Measurements from ENCODE around the gene MSH5. TPM values are rescaled to one million over a fixed set of nuclear protein-coding genes. Genes with fewer than 3 reads are reported as not detected.
"Not testable (repeated sequence)": the region's sequence is repeated elsewhere in the genome, so short reads cannot be mapped to it uniquely, and the experiment has no call there.

The MSH5 gene
- total RNA-seq, 1 experiment from 2014 or later = 38.1 TPM

DNA sequence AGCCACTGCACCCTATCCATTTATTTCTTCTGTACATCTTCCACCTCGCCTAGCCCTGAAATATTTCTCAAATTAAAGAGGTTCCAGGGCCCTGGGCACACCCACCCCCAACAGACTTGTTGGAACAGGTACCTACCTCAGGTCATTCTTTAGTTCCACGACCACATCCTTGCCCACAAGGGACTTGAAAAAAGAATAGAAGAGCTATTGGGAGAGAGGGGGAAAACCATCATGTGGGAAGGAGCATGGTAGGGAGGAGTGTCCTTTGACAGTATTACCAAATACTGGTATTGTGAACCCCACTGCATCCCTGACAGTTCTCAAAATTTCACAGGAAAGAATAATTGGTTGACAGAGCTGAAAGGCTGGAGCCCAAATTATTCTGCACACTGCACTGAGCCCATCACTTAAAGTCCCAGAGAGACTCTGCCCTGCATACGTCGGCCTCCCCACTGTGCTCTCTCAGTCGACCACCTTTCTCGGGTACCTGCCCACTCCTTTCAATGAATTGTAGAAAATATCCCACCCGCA, 66.2 kb downstream of the MSH5 start:
- no peak for TF ChIP-seq POLR2AphosphoS5 (IDR thresholded peaks at IDR 0.05; ENCODE audit: low read depth, low read length)
- TF ChIP-seq TCF7L2 (IDR thresholded peaks at IDR 0.05; ENCODE audit: low read depth, low read length) = no peak
- no peak for TF ChIP-seq SIN3A (IDR thresholded peaks at IDR 0.05; ENCODE audit: borderline replicate concordance, insufficient read depth, low read depth, low read length)
- TF ChIP-seq, protein P1, sequence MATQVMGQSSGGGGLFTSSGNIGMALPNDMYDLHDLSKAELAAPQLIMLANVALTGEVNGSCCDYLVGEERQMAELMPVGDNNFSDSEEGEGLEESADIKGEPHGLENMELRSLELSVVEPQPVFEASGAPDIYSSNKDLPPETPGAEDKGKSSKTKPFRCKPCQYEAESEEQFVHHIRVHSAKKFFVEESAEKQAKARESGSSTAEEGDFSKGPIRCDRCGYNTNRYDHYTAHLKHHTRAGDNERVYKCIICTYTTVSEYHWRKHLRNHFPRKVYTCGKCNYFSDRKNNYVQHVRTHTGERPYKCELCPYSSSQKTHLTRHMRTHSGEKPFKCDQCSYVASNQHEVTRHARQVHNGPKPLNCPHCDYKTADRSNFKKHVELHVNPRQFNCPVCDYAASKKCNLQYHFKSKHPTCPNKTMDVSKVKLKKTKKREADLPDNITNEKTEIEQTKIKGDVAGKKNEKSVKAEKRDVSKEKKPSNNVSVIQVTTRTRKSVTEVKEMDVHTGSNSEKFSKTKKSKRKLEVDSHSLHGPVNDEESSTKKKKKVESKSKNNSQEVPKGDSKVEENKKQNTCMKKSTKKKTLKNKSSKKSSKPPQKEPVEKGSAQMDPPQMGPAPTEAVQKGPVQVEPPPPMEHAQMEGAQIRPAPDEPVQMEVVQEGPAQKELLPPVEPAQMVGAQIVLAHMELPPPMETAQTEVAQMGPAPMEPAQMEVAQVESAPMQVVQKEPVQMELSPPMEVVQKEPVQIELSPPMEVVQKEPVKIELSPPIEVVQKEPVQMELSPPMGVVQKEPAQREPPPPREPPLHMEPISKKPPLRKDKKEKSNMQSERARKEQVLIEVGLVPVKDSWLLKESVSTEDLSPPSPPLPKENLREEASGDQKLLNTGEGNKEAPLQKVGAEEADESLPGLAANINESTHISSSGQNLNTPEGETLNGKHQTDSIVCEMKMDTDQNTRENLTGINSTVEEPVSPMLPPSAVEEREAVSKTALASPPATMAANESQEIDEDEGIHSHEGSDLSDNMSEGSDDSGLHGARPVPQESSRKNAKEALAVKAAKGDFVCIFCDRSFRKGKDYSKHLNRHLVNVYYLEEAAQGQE (IDR thresholded peaks at IDR 0.05; ENCODE audit: insufficient read depth in 1 of 2, low read depth in 2 of 2, low read length in 1 of 2) = no peak
- TF ChIP-seq, protein P2, sequence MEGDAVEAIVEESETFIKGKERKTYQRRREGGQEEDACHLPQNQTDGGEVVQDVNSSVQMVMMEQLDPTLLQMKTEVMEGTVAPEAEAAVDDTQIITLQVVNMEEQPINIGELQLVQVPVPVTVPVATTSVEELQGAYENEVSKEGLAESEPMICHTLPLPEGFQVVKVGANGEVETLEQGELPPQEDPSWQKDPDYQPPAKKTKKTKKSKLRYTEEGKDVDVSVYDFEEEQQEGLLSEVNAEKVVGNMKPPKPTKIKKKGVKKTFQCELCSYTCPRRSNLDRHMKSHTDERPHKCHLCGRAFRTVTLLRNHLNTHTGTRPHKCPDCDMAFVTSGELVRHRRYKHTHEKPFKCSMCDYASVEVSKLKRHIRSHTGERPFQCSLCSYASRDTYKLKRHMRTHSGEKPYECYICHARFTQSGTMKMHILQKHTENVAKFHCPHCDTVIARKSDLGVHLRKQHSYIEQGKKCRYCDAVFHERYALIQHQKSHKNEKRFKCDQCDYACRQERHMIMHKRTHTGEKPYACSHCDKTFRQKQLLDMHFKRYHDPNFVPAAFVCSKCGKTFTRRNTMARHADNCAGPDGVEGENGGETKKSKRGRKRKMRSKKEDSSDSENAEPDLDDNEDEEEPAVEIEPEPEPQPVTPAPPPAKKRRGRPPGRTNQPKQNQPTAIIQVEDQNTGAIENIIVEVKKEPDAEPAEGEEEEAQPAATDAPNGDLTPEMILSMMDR (IDR thresholded peaks at IDR 0.05) = no peak
- ATAC-seq (peak; percentile 7; the same call in 1 of the 2 replicates), DNase-seq (ENCODE audit: low read depth, low spot score) (no peak)
- Histone ChIP-seq H3K9me3 (ENCODE audit: control insufficient read depth, insufficient read depth, low read depth, low read length) (no peaks in the 10 kb centered on the region), H3K27me3 (ENCODE audit: control insufficient read depth, insufficient read depth, low read length) (no peaks in the 10 kb centered on the region), H3K4me1 (ENCODE audit: control insufficient read depth, insufficient read depth, low read length) (peaks cover 8% of the 10 kb centered on the region), H3K27ac (ENCODE audit: low read length) (peak overlapping the region; percentile 97), H3K36me3 (ENCODE audit: control insufficient read depth, insufficient read depth, low read length) (peaks cover 5% of the 10 kb centered on the region; the same call in 1 of the 2 replicates), H3K4me3 (ENCODE audit: low read depth in 2 of 2, low read length in 2 of 2) (peak overlapping the region; percentile 85 to 99)
- POLR2A ChIA-PET = interaction anchor here (0.5 to 1.7 kb wide), 3 partner anchors 9 to 1942 kb away, joined by 3 to 13 read pairs (median 5); partner anchors contain the start of genes HSPA1A, HSPA1B and HSPA1L
- intact Hi-C loops (cut with micrococcal nuclease; ENCODE audit: unreplicated experiment) (no loop called here), in situ Hi-C loops (cut with HindIII; ENCODE audit: low pct_unique_long_range_greater_than_20kb, low sequenced_read_pairs) (no loop called here)
- no TSS peak for BruUV-seq (replicated peaks)
- CTCF ChIA-PET = interaction anchor here (0.8 to 1.9 kb wide), 2 partner anchors 9 to 33 kb away, joined by 3 to 6 read pairs; no protein-coding TSS in a partner anchor

DNA sequence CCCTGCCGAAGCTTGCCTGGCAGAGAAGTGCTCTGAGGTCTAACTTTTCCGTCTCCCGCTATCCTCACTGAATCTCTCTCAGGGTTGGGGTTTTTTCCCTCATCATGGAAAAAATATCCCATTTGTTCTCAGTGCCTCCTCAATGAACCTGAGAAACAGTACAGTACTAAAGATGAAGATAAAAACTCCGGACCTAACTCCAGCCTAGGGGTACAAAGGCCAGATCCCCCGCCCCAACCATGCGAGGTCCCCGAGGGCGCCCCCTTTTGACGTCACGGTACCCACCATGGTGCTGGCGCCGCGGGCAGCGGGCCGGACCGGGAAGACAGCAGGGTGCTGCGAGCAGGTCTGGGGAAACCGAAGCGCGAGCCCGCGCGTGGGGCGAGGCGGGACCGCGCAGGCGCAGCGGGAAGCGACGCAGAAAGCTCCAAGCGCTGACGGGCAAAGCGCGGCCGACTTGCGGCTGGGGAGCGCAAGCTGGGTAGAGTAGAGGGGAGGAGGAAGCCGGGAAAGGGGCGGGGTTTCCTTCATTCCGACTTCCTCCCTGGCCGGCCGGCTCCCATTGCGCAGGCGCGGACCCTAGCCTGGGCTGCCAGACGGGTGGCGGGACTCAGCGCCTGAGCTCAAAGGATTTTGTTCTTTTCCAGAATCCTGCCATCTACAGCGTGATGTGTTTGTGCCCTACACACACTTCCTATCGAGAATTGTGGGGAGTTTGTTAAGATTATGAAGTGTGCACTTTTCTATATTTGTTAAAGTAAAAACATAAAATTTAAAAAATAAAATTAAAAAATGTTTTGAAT, 66.9 kb downstream of the MSH5 start, which contains the start of gene LSM2:
Gene LSM2 (minus strand): TSS at position 497 of the 803 bp plus-strand sequence. CDS start 209 bp downstream, at position 288.
- Histone ChIP-seq H3K27ac (ENCODE audit: low read length) (peak within 1 kb of the TSS; percentile 97), H3K36me3 (ENCODE audit: control insufficient read depth, insufficient read depth, low read length) (peaks cover 5% of the 10 kb centered on the region; the same call in 1 of the 2 replicates), H3K27me3 (ENCODE audit: control insufficient read depth, insufficient read depth, low read length) (no peaks in the 10 kb centered on the region), H3K9me3 (ENCODE audit: control insufficient read depth, insufficient read depth, low read depth, low read length) (no peaks in the 10 kb centered on the region), H3K4me3 (ENCODE audit: low read depth in 2 of 2, low read length in 2 of 2) (peak within 1 kb of the TSS; percentile 85 to 99), H3K4me1 (ENCODE audit: control insufficient read depth, insufficient read depth, low read length) (peaks cover 8% of the 10 kb centered on the region)
- no peak for TF ChIP-seq SIN3A (IDR thresholded peaks at IDR 0.05; ENCODE audit: borderline replicate concordance, insufficient read depth, low read depth, low read length)
- peak; percentile 90 for TF ChIP-seq POLR2AphosphoS5 (IDR thresholded peaks at IDR 0.05; ENCODE audit: low read depth, low read length)
- ATAC-seq (peak; percentile 99), DNase-seq (ENCODE audit: low read depth, low spot score) (no peak)
- ChIA-PET POLR2A (interaction anchor here (0.7 to 1.7 kb wide), 3 partner anchors 9 to 116 kb away, joined by 5 to 13 read pairs (median 11); partner anchors contain the start of genes HSPA1A, HSPA1B and HSPA1L), CTCF (interaction anchor here (0.7 to 1.9 kb wide), 5 partner anchors 8 to 34 kb away, joined by 3 to 6 read pairs (median 3); partner anchors contain the start of gene HSPA1L)
- intact Hi-C loops (cut with micrococcal nuclease; ENCODE audit: unreplicated experiment) (no loop called here), in situ Hi-C loops (cut with HindIII; ENCODE audit: low pct_unique_long_range_greater_than_20kb, low sequenced_read_pairs) (no loop called here)
- no TSS peak for BruUV-seq (replicated peaks)

DNA sequence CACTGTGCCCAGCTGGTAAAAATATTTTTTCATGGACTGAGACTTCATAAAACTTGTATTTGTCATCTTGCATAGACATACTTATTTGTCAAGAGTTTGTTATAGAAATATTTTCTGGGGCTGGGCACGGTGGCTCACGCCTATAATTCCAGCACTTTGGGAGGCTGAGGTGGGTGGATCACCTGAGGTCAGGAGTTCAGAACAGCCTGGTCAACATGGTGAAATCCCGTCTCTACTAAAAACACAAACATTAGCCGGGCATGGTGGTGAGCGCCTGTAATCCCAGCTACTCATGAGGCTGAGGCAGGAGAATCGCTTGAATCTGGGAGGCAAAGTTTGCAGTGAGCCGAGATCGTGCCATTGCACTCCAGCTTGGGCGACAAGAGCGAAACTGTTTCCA, 68.8 kb downstream of the MSH5 start:
- POLR2A ChIA-PET = interaction anchor here (0.8 kb wide), 1 partner anchor 10 kb away, joined by 3 read pairs; no protein-coding TSS in a partner anchor
- BruUV-seq (replicated peaks) = not testable (repeated sequence)

More for the DNA sequence above, 68.8 kb downstream of the MSH5 start:
- H3K4me3 ChIP-seq (ENCODE audit: low read depth in 2 of 2, low read length in 2 of 2); H3K36me3 ChIP-seq (ENCODE audit: control insufficient read depth, insufficient read depth, low read length); H3K27ac ChIP-seq (ENCODE audit: low read length); in situ Hi-C loops (cut with HindIII; ENCODE audit: low pct_unique_long_range_greater_than_20kb, low sequenced_read_pairs); H3K9me3 ChIP-seq (ENCODE audit: control insufficient read depth, insufficient read depth, low read depth, low read length); H3K27me3 ChIP-seq (ENCODE audit: control insufficient read depth, insufficient read depth, low read length); DNase-seq (ENCODE audit: low read depth, low spot score); H3K4me1 ChIP-seq (ENCODE audit: control insufficient read depth, insufficient read depth, low read length); CTCF ChIA-PET; ATAC-seq; intact Hi-C loops (cut with micrococcal nuclease; ENCODE audit: unreplicated experiment): not testable (repeated sequence)

Data from Panc1 (cell line).